Superior temporal gyrus (tissue), 1 donor: ENCODE data around the gene TEX28.
"Not testable (repeated sequence)": the region's sequence is repeated elsewhere in the genome, so short reads cannot be mapped to it uniquely, and the experiment has no call there.

ENCODE experiments used
- DNase-seq: peaks from one replicate; pipeline ENCODE4 v3.0.0-alpha.2; 2016; ENCODE audit errors: extremely low spot score

Gene TEX28

GRCh38 chrX:154294791-154295574 is at the start of gene TEX28:
TEX28 (minus strand) TSS chrX:154295124; CDS start chrX:154292117, 3,007 bp downstream.
- no peak for DNase-seq

GRCh38 chrX:154343620-154344019 is 48.7 kb upstream of the TEX28 start:
- not testable (repeated sequence) for DNase-seq

GRCh38 chrX:154343063-154343462 is 48.1 kb upstream of the TEX28 start:
- not testable (repeated sequence) for DNase-seq

GRCh38 chrX:154341399-154342298 is 46.7 kb upstream of the TEX28 start:
- not testable (repeated sequence) for DNase-seq

GRCh38 chrX:154334496-154334895 is 39.6 kb upstream of the TEX28 start:
- no peak for DNase-seq

- no peak for DNase-seq
Observed at GRCh38 chrX:154333837-154334271, 38.9 kb upstream of the TEX28 start.

- DNase-seq: no peak
Observed at GRCh38 chrX:154333116-154333515, 38.2 kb upstream of the TEX28 start.

GRCh38 chrX:154332561-154332960 is 37.6 kb upstream of the TEX28 start:
- DNase-seq: no peak

- DNase-seq: no peak
Observed at GRCh38 chrX:154329294-154329693, 34.4 kb upstream of the TEX28 start.

- no peak for DNase-seq
Observed at GRCh38 chrX:154328646-154329045, 33.7 kb upstream of the TEX28 start.

GRCh38 chrX:154327038-154327820 is 32.3 kb upstream of the TEX28 start:
- no peak for DNase-seq

GRCh38 chrX:154325541-154325940 is 30.6 kb upstream of the TEX28 start:
- DNase-seq: no peak

GRCh38 chrX:154323537-154323936 is 28.6 kb upstream of the TEX28 start:
- DNase-seq: no peak

GRCh38 chrX:154322890-154323289 is 28.0 kb upstream of the TEX28 start:
- no peak for DNase-seq

- DNase-seq: no peak
Observed at GRCh38 chrX:154321594-154321993, 26.7 kb upstream of the TEX28 start.

GRCh38 chrX:154321152-154321551 is 26.2 kb upstream of the TEX28 start:
- no peak for DNase-seq

- no peak for DNase-seq
Observed at GRCh38 chrX:154320406-154320805, 25.5 kb upstream of the TEX28 start.

GRCh38 chrX:154317391-154317995 is 22.6 kb upstream of the TEX28 start:
- DNase-seq: no peak

- DNase-seq: no peak
Observed at GRCh38 chrX:154315416-154315815, 20.5 kb upstream of the TEX28 start.

- DNase-seq: no peak
Observed at GRCh38 chrX:154313147-154313546, 18.2 kb upstream of the TEX28 start.

- DNase-seq: no peak
Observed at GRCh38 chrX:154312116-154312515, 17.2 kb upstream of the TEX28 start.
